ENCODE measurements around the gene TMEM238. TPM values are rescaled to one million over a fixed set of nuclear protein-coding genes. Genes with fewer than 3 reads are reported as not detected.
A peak's percentile ranks its signal among the peaks of the same experiment; 100 is the strongest.

TMEM238 gene
- total and polyA plus RNA-seq, 9 of the 15 experiments (the other 6 are each of a cell fraction or from before 2014, with no cell fraction given): 0.18 to 5.1 (median 1.3) TPM; not detected in 4

GRCh38 chr19:55391191-55391670, 7.1 kb upstream of the TMEM238 start:
- 72% methylated on average over 12 of the region's 12 CpGs for WGBS (ENCODE audit: insufficient coverage, low coverage, missing lambda C conversion rate)
- FAIRE-seq (peak; percentile 26), DNase-seq (ENCODE audit: extremely low read depth in 1 of 4, low spot score in 3 of 4) (peak in 1 of 4 experiments; percentile 21), ATAC-seq (no peak)
- ChIA-PET POLR2A (interaction anchor here (0.6 to 12.9 kb wide), 5 partner anchors 8 to 906 kb away, joined by 3 to 195 read pairs (median 6); partner anchors contain the start of gene UBE2S), CTCF (ENCODE audit: low intra/inter-chr PET ratio) (no interaction called here)
- BruUV-seq (replicated peaks): no TSS peak
- Histone ChIP-seq H3K27ac (ENCODE audit: extremely low read depth, low read depth, low read length) (no peak overlapping the region), H3K36me3 (ENCODE audit: control insufficient read depth, insufficient read depth, low read length) (peaks cover 52% of the 10 kb centered on the region), H4K20me1 (replicated peaks; ENCODE audit: control insufficient read depth, insufficient read depth, low read length) (peaks cover 52% of the 10 kb centered on the region), H3K9me3 (replicated peaks; ENCODE audit: control insufficient read depth, insufficient read depth, low read depth, low read length) (no peaks in the 10 kb centered on the region), H3K4me1 (replicated peaks in 1 of 2; ENCODE audit: control insufficient read depth in 2 of 2, insufficient read depth in 2 of 2, low read length in 2 of 2) (peaks cover 44 to 60% of the 10 kb centered on the region in 2 experiments), H2AFZ (ENCODE audit: low read depth, low read length) (no peak overlapping the region), H3K4me2 (ENCODE audit: insufficient read depth, low read length) (no peak overlapping the region), H3K9me1 (ENCODE audit: control insufficient read depth, insufficient read depth, low read length) (peaks cover 19% of the 10 kb centered on the region), H3K4me3 (no peak overlapping the region), H3K79me2 (ENCODE audit: control insufficient read depth, insufficient read depth, low read length) (peaks cover 38% of the 10 kb centered on the region), H3K9ac (ENCODE audit: insufficient read depth in 1 of 2, low read depth in 2 of 2, low read length in 2 of 2) (no peak overlapping the region), H3K27me3 (ENCODE audit: control insufficient read depth in 2 of 2, insufficient read depth in 2 of 2, low read length in 2 of 2) (no peaks in the 10 kb centered on the region)
- in situ Hi-C loops (cut with MboI) (no loop called here), intact Hi-C loops (cut with micrococcal nuclease) (no loop called here)
- TF ChIP-seq EZH2 (IDR thresholded peaks at IDR 0.05; ENCODE audit: borderline replicate concordance, low read depth, low read length) (no peak), RFX7 (CRISPR knock-in tag; IDR thresholded peaks at IDR 0.05) (no peak), RCOR1 (IDR thresholded peaks at IDR 0.05; ENCODE audit: borderline replicate concordance in 1 of 2, low read depth in 2 of 2, low read length in 2 of 2) (0 out of 4 replicates have a peak, but pooled peaks of 1 of the 2 experiments have one; percentile 34), SIRT6 (IDR thresholded peaks at IDR 0.05; ENCODE audit: low read depth, low read length) (peak; percentile 75), THAP12 (CRISPR knock-in tag; IDR thresholded peaks at IDR 0.05) (0 out of 2 replicates have a peak, but pooled peaks have one; percentile 15), BCOR (IDR thresholded peaks at IDR 0.05) (peak; percentile 87), POLR2G (IDR thresholded peaks at IDR 0.05; ENCODE audit: low read depth, low read length) (peak; percentile 63; the same call in 1 of the 2 replicates), ZFP36 (IDR thresholded peaks at IDR 0.05; ENCODE audit: low read depth, low read length, partially characterized antibody) (peak; percentile 83), KDM5B (IDR thresholded peaks at IDR 0.05; ENCODE audit: insufficient replicate concordance, low read depth, low read length) (peak; percentile 22), ZNF140 (CRISPR knock-in tag; IDR thresholded peaks at IDR 0.05) (no peak), RBM25 (IDR thresholded peaks at IDR 0.05; ENCODE audit: low read depth, low read length, severe bottlenecking) (peak; percentile 80), GATA2 (CRISPR knock-in tag; IDR thresholded peaks at IDR 0.05) (no peak), CHD2 (IDR thresholded peaks at IDR 0.05; ENCODE audit: low read depth, low read length) (no peak), SP1 (CRISPR knock-in tag; IDR thresholded peaks at IDR 0.05) (0 out of 2 replicates have a peak, but pooled peaks have one; percentile 34), ZBTB33 (CRISPR knock-in tag; IDR thresholded peaks at IDR 0.05) (peak; percentile 67; the same call in 1 of the 2 replicates), MLX (CRISPR knock-in tag; conservative IDR thresholded peaks at IDR 0.05) (no peak), ZSCAN29 (IDR thresholded peaks at IDR 0.05) (0 out of 2 replicates have a peak, but pooled peaks have one; percentile 17), HDAC2 (IDR thresholded peaks at IDR 0.05) (peak; percentile 40; the same call in 1 of the 2 replicates)

Measured in K562 (cell line).